Measurements from ENCODE around the gene ARID3A.
"Not testable (repeated sequence)": the region's sequence is repeated elsewhere in the genome, so short reads cannot be mapped to it uniquely, and the experiment has no call there.

ARID3A gene

GRCh38 chr19:1018932-1019615 lies 93.2 kb downstream of the ARID3A start:
- no peak for DNase-seq

DNA sequence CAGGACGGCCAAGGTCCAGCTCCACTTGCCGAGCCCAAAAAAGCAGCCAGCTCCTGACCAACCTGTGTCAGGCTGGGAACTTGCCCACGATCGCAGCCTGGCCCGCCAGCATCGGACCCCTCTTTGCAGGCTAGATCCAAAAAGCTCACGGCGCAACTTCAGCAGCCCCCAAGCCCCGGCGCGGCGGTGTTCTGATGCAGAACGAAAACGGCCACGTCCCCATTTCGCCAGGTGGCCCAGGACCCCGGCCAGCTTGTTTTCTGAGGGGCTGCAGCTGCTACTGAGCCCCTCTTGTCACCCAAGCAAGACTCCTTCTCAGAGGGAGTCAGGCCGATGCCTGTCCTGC lies 93.8 kb downstream of the ARID3A start:
- no peak for DNase-seq

GRCh38 chr19:1019980-1020867 lies 94.4 kb downstream of the ARID3A start:
- no peak for DNase-seq

- DNase-seq, result peak; percentile 98
Observed at GRCh38 chr19:1020868-1021425, 95.1 kb downstream of the ARID3A start, which contains the start of gene TMEM259. TSS of gene TMEM259 (minus strand) at chr19:1021123. CDS start at chr19:1020996, 127 bp downstream.

DNA sequence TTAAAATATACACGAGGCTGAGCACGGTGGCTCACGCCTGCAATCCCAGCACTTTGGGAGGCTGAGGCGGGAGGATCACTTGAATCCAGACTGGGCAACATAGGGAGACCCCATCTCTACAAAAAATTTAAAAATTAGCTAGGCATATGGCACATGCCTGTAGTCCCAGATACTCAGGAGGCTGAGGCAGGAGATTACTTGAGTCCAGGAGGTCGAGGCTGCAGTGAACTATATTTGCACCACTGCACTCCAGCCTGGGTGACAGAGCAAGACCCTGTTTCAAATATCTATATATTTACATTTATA lies 98.0 kb downstream of the ARID3A start:
- not testable (repeated sequence) for DNase-seq

DNA sequence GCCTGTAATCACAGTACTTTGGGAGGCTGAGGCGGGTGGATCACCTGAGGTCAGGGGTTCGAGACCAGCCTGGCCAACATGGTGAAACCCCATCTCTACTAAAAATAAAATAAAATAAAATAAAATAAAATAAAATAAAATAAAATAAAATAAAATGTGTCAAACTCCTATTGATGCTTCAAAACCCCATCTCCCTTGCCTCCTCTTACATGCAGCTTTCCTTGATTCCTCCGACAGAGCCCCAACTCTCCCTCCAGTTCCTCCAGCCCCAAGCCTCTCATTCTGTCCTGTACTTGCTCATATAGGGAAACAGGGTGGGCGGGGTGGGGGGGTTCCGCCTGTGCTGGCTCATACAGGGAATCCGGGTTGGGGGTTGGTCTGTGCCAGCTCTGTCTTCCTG lies 99.2 kb downstream of the ARID3A start:
- not testable (repeated sequence) for DNase-seq
